ENCODE results near the gene PIK3R2. TPM values are rescaled to one million over a fixed set of nuclear protein-coding genes. Genes with fewer than 3 reads are reported as not detected.

PIK3R2 gene
- total RNA-seq, 1 experiment from 2014 or later, result 42.8 TPM

- H4K91ac ChIP-seq (ENCODE audit: insufficient read length, low read depth, low read length), result no peak overlapping the region
- H3K27ac Mint-ChIP-seq, result no peak overlapping the region
- no peak overlapping the region for H4K8ac ChIP-seq (replicated peaks; ENCODE audit: insufficient read length, low read depth, low read length)
- H3K18ac ChIP-seq (ENCODE audit: insufficient read length, low read depth, low read length), result no peak overlapping the region
- WGBS (ENCODE audit: extremely low coverage, insufficient read length, low lambda C conversion rate), result no CpG with 5 or more reads among the region's 11 CpGs
- H3K14ac ChIP-seq (ENCODE audit: insufficient read depth, low read length), result no peak overlapping the region
- H3K79me1 ChIP-seq (ENCODE audit: insufficient read depth, low read depth, low read length, poor library complexity, severe bottlenecking), result no peaks in the 10 kb centered on the region
- no peak overlapping the region for H3T11ph ChIP-seq (ENCODE audit: low read length)
- no peak for DNase-seq
- H3K9ac ChIP-seq (ENCODE audit: extremely low read depth, insufficient read length, low read length), result no peak overlapping the region
- no peak overlapping the region for H2BK15ac ChIP-seq (ENCODE audit: low read depth, low read length)
- no peaks in the 10 kb centered on the region for H3K27me3 Mint-ChIP-seq (ENCODE audit: low read depth)
- no peak overlapping the region for H2AK5ac ChIP-seq (ENCODE audit: insufficient read length, low read length)
- H4K5ac ChIP-seq (ENCODE audit: insufficient read length, low read depth, low read length), result no peak overlapping the region
- no peak overlapping the region for H3K4ac ChIP-seq (ENCODE audit: low read depth, low read length)
- H3K9me3 ChIP-seq (ENCODE audit: control insufficient read depth, low read depth, low read length), result no peaks in the 10 kb centered on the region
- no peak overlapping the region for H3K27ac ChIP-seq (ENCODE audit: insufficient read length, low read depth, low read length)
- no peak for TF ChIP-seq CTCF (conservative IDR thresholded peaks at IDR 0.05)
- no peak overlapping the region for H2AFZ ChIP-seq (ENCODE audit: low read length)
- H3K23me2 ChIP-seq (ENCODE audit: insufficient read length, low read depth, low read length, poor library complexity, severe bottlenecking), result no peaks in the 10 kb centered on the region
- H3K36me3 Mint-ChIP-seq (ENCODE audit: insufficient read depth in 1 of 3, low read depth in 3 of 3), result peaks cover 17 to 60% (median 50%) of the 10 kb centered on the region in 3 experiments
- no peak overlapping the region for H3K56ac ChIP-seq (ENCODE audit: insufficient read length, low read depth, low read length)
- H3K27me3 ChIP-seq (ENCODE audit: insufficient read depth, low read length), result no peaks in the 10 kb centered on the region
- H2BK20ac ChIP-seq (ENCODE audit: low read depth, low read length, poor library complexity, severe bottlenecking), result no peak overlapping the region
- H3K4me1 Mint-ChIP-seq, result no peaks in the 10 kb centered on the region
- H3K23ac ChIP-seq (ENCODE audit: insufficient read length, low read depth, low read length), result no peak overlapping the region
- no peak overlapping the region for H2BK12ac ChIP-seq (ENCODE audit: insufficient read length, low read depth, low read length)
- H3K79me2 ChIP-seq (ENCODE audit: insufficient read depth, low read length), result no peaks in the 10 kb centered on the region
- H3K4me2 ChIP-seq (ENCODE audit: insufficient read depth, insufficient read length, low read length), result no peak overlapping the region
- H2BK120ac ChIP-seq (ENCODE audit: low read depth, low read length, poor library complexity, severe bottlenecking), result no peak overlapping the region
- peaks cover 0 to 4% of the 10 kb centered on the region in 2 experiments; a peak in 1 of 5 replicates for H3K9me3 Mint-ChIP-seq
- H2BK5ac ChIP-seq (ENCODE audit: insufficient read length, low read length), result no peak overlapping the region
- H3K4me3 Mint-ChIP-seq, result no peak overlapping the region
- H4K20me1 ChIP-seq (ENCODE audit: control insufficient read depth, insufficient read depth, insufficient read length), result no peaks in the 10 kb centered on the region
- H3K4me1 ChIP-seq (ENCODE audit: insufficient read depth, low read length), result no peaks in the 10 kb centered on the region
Observed at GRCh38 chr19:18137242-18137641, 15.7 kb upstream of the PIK3R2 start.

Data from H9 (cell line).